HepG2 (cell line): ENCODE measurements around the gene HAX1. TPM values are rescaled to one million over a fixed set of nuclear protein-coding genes. Genes with fewer than 3 reads are reported as not detected.
A peak's percentile ranks its signal among the peaks of the same experiment; 100 is the strongest.

ENCODE experiments used
- ARID2 ChIP-seq: sonication (generic); formaldehyde crosslinking; IDR thresholded peaks from 2 replicates; pipeline ENCODE4 v1.8.1; 2022; ENCODE audit warnings: mild to moderate bottlenecking, missing genetic modification reagents, borderline replicate concordance
- ARID5B ChIP-seq: IDR thresholded peaks from 2 replicates; pipeline ENCODE4 v1.4.0; 2020; ENCODE audit warnings: mild to moderate bottlenecking, missing genetic modification reagents
- DR1 ChIP-seq: sonication (generic); formaldehyde crosslinking; IDR thresholded peaks from 2 replicates; pipeline ENCODE4 v1.8.0; 2021; ENCODE audit warnings: mild to moderate bottlenecking, missing genetic modification reagents, inconsistent platforms
- GATA4 ChIP-seq: sonication (generic); IDR thresholded peaks from 2 replicates; pipeline ENCODE4 v1.6.1; 2016; ENCODE audit warnings: antibody characterized with exemption, low read depth, borderline replicate concordance
- HIC2 ChIP-seq: sonication (generic); formaldehyde crosslinking; IDR thresholded peaks from 2 replicates; pipeline ENCODE4 v1.9.0; 2022; ENCODE audit warnings: low read depth, missing genetic modification reagents
- HNF4A ChIP-seq: sonication (generic); formaldehyde crosslinking; IDR thresholded peaks from 2 replicates; pipeline ENCODE4 v1.4.0; 2020; ENCODE audit warnings: missing genetic modification reagents
- ISL2 ChIP-seq: sonication (generic); formaldehyde crosslinking; IDR thresholded peaks from 2 replicates; pipeline ENCODE4 v1.5.0; 2020; ENCODE audit warnings: missing genetic modification reagents
- PCBP1 ChIP-seq: fragments of 200-400 bp; formaldehyde crosslinking; IDR thresholded peaks from 2 replicates; pipeline ENCODE4 v1.6.1; 2017; ENCODE audit warnings: mild to moderate bottlenecking, low read depth, low read length, borderline replicate concordance
- RARA ChIP-seq: IDR thresholded peaks from 2 replicates; pipeline ENCODE4 v1.6.1; 2016; ENCODE audit warnings: missing genetic modification reagents, missing compliant biosample characterization
- TCF7L2 ChIP-seq: IDR thresholded peaks from 2 replicates; pipeline ENCODE4 v1.6.1; 2011; ENCODE audit warnings: mild to moderate bottlenecking, low read depth, low read length, moderate library complexity
- ZBTB40 ChIP-seq, 2 experiments: fragments of 450-650 bp in 1 of 2; sonication (generic) in 1 of 2; formaldehyde crosslinking in 1 of 2; IDR thresholded peaks; 2 replicates each; pipeline versions ENCODE4 v1.6.1 to v1.8.0; 2016 to 2022; ENCODE audit warnings: antibody characterized with exemption in 1 of 2, mild to moderate bottlenecking in 1 of 2, missing genetic modification reagents in 1 of 2
- polyA plus RNA-seq, 8 experiments: library from polyadenylated mRNA; depleted of rRNA in 3 of 8; stranded (reverse) in 7 of 8; unstranded in 1 of 8; fragments of >200 nt; fragmentation: Illumina TruSeq in 4 of 8; extraction: Trizol in 4 of 8; gene quantifications; 2 replicates each; pipeline versions ENCODE4 v1.2.1 to v1.2.3, GENCODE V29; 2011 to 2016; ENCODE audit warnings: low read depth in 4 of 8, missing spikeins in 1 of 8, mixed read lengths in 1 of 8; ENCODE audit not compliant: insufficient read depth in 1 of 8
- total RNA-seq, 5 experiments: library from RNA; depleted of rRNA; stranded (reverse); fragments of >200 nt; fragmentation: Illumina TruSeq; extraction: Trizol; gene quantifications; 2 replicates each; pipeline ENCODE4 v1.2.3, GENCODE V29; 2016; ENCODE audit warnings: low read depth in 1 of 5
- TF ChIP-seq, protein P1 (sequence below): sonication (generic); formaldehyde crosslinking; IDR thresholded peaks from 2 replicates; pipeline ENCODE4 v1.4.0; 2020; ENCODE audit warnings: mild to moderate bottlenecking, missing genetic modification reagents

Gene HAX1
- total and polyA plus RNA-seq, 2 of the 13 experiments (the other 11 are each of a cell fraction or from before 2014, with no cell fraction given) = 89.2 to 128 TPM

DNA sequence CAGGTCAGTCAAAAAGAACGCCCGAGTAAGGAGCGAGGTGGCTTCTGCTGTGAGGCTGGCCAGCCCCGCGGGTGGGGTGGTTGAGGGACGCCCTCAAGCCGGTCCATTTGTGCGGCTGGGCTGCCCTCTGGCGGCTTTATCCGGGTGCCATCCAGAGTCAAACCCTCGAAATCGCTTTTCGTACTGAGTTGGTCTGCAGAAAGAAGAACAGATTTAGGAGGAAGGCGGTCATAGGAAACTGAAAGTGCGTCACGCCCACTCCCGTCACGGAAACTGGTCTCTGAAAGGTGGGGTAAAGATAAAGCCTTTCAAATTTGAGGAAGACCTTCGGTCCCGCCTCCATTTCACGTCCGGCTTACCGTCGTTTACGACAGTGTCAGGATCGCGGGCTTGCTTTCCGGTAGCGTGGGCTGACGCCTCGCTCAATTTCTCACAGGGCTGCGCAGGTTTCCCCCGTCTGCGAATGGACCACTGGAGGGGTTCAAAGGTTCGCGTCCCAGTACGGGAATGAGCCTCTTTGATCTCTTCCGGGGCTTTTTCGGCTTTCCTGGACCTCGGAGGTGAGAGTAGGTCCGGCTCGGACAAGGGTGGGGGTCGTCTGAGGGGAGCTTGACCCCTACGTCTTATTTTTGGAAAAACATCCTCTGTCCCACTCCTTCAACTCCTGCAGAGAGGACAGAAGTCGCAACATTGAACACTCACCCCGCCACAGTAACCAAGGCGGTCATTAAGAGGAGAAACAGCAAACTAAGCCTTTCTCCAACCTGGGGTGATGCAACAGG is at the start of gene HAX1 (continued):
- 0 out of 2 replicates have a peak, but pooled peaks have one; percentile 40 for TF ChIP-seq HNF4A (CRISPR knock-in tag)
- TF ChIP-seq GATA4 = peak; percentile 52; the same call in 1 of the 2 replicates
- TF ChIP-seq ZBTB40 (IDR thresholded peaks at IDR 0.05) = no peak
- peak; percentile 86; the same call in 1 of the 2 replicates for TF ChIP-seq ZBTB40 (CRISPR knock-in tag; IDR thresholded peaks at IDR 0.05)
- TF ChIP-seq ARID5B (CRISPR knock-in tag) = peak; percentile 54
- TF ChIP-seq HIC2 (CRISPR knock-in tag) = peak; percentile 31; the same call in 1 of the 2 replicates
- peak; percentile 89 for TF ChIP-seq ARID2 (CRISPR knock-in tag)
- TF ChIP-seq, protein P1, sequence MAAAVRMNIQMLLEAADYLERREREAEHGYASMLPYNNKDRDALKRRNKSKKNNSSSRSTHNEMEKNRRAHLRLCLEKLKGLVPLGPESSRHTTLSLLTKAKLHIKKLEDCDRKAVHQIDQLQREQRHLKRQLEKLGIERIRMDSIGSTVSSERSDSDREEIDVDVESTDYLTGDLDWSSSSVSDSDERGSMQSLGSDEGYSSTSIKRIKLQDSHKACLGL (CRISPR knock-in tag) = 0 out of 2 replicates have a peak, but pooled peaks have one; percentile 46
- no peak for TF ChIP-seq PCBP1
- peak; percentile 33; the same call in 1 of the 2 replicates for TF ChIP-seq RARA (CRISPR knock-in tag)
- TF ChIP-seq TCF7L2 = no peak
- TF ChIP-seq ISL2 = peak; percentile 58
- TF ChIP-seq DR1 = peak; percentile 31; the same call in 1 of the 2 replicates
